Measurements from ENCODE around the gene GSK3A. TPM values are rescaled to one million over a fixed set of nuclear protein-coding genes. Genes with fewer than 3 reads are reported as not detected.

Gene GSK3A
- total RNA-seq, 4 donors from 2014 or later = 31.4 to 44.1 (median 41.0) TPM

DNA sequence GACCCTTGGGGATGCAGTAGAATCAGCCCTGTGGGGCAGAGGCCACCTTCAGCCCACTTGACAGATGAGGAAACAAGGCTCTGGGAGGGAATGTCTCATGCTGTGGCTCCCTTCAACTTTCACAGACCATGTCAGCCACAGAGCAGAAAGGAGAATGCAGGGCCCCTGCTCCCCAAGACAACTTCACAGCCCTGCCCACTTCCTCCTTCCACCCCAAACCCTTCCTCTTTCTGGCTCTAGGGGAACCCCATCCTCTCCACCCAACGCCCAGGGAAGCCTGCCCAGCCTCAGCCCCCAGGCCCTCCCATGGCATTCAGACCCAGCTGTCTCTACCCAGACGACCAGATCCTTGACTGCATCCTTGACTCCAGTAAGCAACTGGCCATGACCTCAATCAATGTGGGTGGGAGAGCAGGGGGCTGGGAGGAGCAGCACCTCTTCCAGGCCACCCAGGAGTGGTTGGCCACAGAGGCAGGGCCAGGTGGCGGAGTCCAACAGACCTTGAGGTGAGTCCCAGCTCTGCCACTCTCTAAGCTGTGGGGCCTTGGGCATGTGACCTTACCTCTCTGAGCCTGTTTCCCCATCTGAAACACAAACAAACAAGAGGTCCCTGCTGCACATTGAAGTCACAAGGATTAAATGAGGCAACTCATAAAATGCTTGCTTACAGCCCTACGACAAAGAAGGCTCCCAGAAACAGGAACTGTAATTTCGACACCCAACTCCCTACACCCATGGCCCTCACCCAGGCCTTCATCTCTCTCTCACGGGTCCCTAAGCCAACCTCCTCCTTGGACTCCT is 40.7 kb downstream of the GSK3A start:
- peak overlapping the region; percentile 59 to 93 (median 83) for H3K27ac ChIP-seq

DNA sequence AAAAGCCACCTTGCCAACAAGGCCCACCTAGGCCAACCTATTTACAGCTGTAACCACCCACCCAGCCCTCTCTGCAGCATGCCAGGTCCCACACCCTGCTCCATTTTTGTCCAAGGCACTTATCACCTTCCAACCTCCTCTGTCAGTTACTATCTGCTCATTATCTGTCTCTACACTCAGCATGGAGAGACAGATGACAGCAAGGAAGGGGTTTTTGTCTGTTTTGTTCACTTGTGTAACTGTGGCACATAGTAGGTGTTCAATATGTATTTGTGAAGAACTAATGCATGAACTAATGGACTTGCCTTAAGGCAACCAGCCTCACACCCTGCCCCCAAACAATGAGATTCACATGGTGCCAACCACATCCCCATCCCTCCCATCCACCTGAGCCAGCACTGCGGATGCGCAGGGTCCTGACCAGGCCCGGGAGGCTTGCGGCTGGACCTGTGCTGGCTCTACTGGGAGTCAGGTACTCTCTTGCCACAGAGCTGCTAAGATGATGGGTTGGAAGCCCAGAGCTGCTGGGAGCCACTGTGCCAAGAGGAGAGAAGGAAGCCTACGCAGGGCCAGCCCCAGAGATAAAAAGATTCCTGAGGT is 42.2 kb downstream of the GSK3A start:
- Histone ChIP-seq H3K27ac (peak overlapping the region; percentile 66 to 93 (median 78)), H3K36me3 (peaks cover 0 to 82% (median 0%) of the 10 kb centered on the region in 3 donors), H3K9me3 (no peaks in the 10 kb centered on the region), H3K27me3 (no peaks in the 10 kb centered on the region), H3K4me3 (no peak overlapping the region), H3K4me1 (peaks cover 0 to 68% (median 39%) of the 10 kb centered on the region in 4 donors)
- TF ChIP-seq CTCF (IDR thresholded peaks at IDR 0.05) = no peak
- TF ChIP-seq POLR2A (IDR thresholded peaks at IDR 0.05) = no peak
- DNase-seq = no peak

More for the DNA sequence above, 40.7 kb downstream of the GSK3A start:
- H3K4me1 ChIP-seq = peaks cover 0 to 64% (median 38%) of the 10 kb centered on the region in 4 donors
- DNase-seq = peak in 2 of 3 donors; percentile 80 to 86
- peak overlapping the region in 1 of 4 donors; percentile 3 for H3K4me3 ChIP-seq
- no peak for TF ChIP-seq POLR2A (IDR thresholded peaks at IDR 0.05)
- no peak for TF ChIP-seq CTCF (IDR thresholded peaks at IDR 0.05)
- no peaks in the 10 kb centered on the region for H3K27me3 ChIP-seq
- H3K36me3 ChIP-seq = peaks cover 0 to 89% (median 0%) of the 10 kb centered on the region in 3 donors
- H3K9me3 ChIP-seq = no peaks in the 10 kb centered on the region

DNA sequence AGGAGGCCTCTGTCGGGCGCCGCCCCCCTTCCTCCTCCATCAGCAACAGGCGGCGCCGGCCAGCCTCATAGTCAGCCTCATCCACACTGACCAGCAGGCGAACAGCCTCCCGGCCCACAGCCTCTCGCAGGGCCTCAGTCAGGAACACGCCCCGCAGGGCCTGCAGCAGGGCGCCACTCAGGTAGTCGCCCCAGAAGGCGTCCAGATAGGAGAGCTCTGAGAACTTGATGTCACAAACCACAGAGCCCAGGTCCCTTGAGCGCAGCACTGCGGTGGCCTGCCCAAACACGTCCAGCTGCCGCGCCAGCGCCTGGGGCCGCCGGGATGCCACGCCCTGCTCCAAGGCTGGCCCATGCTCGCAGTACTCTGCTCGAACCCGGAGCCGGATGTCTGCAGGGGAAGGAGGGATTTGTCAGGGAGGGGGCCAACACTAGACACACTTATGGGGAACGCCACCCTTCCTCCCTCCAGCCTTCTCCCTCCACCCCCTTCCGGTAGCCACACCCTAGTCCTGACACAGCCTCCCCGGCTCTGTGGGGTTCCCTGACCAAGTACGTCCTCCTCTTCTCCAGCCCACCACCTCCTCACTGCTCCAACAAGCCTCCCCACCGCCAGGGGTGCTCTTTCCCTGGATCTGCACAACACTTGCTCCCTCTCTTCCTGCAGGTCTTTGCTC is 42.8 kb downstream of the GSK3A start:
- Histone ChIP-seq H3K9me3 (no peaks in the 10 kb centered on the region), H3K36me3 (peaks cover 0 to 76% (median 0%) of the 10 kb centered on the region in 3 donors), H3K27ac (peak overlapping the region; percentile 66 to 93 (median 78)), H3K4me3 (peak overlapping the region; percentile 16 to 41 (median 20)), H3K27me3 (no peaks in the 10 kb centered on the region), H3K4me1 (peaks cover 0 to 68% (median 39%) of the 10 kb centered on the region in 4 donors)
- peak in 3 of 6 experiments; percentile 6 to 18 (median 8) for TF ChIP-seq CTCF (IDR thresholded peaks at IDR 0.05)
- TF ChIP-seq POLR2A (IDR thresholded peaks at IDR 0.05) = no peak
- peak in 2 of 3 donors; percentile 74 to 77 for DNase-seq

DNA sequence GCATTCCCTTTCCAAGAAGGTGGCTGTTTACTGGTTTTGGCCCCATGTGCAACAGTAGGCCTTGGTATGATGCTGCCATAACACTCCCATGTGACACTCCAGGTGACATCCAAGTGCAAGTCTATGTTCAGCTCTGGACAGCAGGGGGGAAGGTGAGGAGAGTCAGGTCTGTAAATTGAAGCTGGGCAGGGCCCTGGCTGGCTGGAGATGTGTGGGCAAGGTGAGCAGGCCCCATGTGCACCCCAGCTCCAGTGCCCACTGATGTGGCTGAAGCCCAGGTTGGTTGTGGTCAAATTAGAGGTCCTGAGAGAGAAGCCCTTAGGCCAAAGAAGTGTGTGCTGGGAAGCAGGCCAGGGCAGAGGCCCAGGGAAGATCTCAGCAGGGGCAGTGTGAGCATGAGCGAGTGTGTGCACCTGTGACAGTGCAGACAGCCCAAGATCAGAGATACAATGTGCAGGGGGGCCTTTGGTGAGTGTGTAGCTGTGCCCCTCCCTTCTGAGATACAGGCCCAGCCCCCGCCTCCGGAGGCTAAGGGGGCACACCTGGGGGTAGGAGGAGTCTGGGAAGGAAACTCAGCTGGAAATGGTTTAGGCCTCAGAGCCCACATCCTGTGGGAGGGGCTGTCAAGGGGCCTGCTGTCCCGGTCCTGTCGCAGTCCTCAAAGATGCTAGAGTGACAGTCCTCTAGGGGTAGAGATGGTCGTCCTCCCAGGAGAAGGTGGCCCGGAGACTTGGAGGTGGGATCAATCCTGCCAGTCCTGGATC is 43.5 kb downstream of the GSK3A start:
- no peaks in the 10 kb centered on the region for H3K9me3 ChIP-seq
- H3K36me3 ChIP-seq = peaks cover 0 to 68% (median 0%) of the 10 kb centered on the region in 3 donors
- TF ChIP-seq CTCF (IDR thresholded peaks at IDR 0.05) (no peak), POLR2A (IDR thresholded peaks at IDR 0.05) (no peak)
- DNase-seq = peak in 2 of 3 donors; percentile 92 to 93
- peaks cover 0 to 64% (median 41%) of the 10 kb centered on the region in 4 donors for H3K4me1 ChIP-seq
- H3K27me3 ChIP-seq = no peaks in the 10 kb centered on the region
- peak overlapping the region; percentile 66 to 93 (median 78) for H3K27ac ChIP-seq
- H3K4me3 ChIP-seq = peak overlapping the region; percentile 16 to 41 (median 20)

DNA sequence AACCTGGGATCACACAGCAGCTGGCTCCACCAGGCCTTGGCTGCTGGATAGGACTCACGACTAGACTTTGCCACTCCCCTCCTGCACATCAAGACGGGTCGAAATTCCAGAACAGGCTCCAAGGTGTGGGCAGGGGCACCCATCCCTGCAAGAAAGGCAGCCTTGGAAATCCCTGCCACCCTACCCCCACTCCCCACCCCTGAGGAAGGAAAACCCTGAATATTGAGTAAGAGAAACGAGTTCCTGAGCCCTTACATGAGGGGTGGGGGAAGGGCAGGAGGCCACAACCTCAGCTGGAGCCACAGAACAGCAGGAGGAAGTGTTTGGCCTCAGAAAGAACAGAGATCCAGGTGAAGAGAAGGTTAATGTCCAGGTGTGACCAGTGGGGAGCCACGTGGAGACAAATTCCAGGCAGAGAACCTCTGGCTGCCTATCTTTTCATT is 45.0 kb downstream of the GSK3A start:
- no peak for TF ChIP-seq CTCF (IDR thresholded peaks at IDR 0.05)
- TF ChIP-seq POLR2A (IDR thresholded peaks at IDR 0.05) = no peak
- H3K9me3 ChIP-seq = no peaks in the 10 kb centered on the region
- H3K4me3 ChIP-seq = no peak overlapping the region
- no peaks in the 10 kb centered on the region for H3K27me3 ChIP-seq
- H3K36me3 ChIP-seq = peaks cover 0 to 54% (median 0%) of the 10 kb centered on the region in 3 donors
- peak in 2 of 3 donors; percentile 48 to 67 for DNase-seq
- peaks cover 0 to 53% (median 41%) of the 10 kb centered on the region in 4 donors for H3K4me1 ChIP-seq
- H3K27ac ChIP-seq = peak overlapping the region in 3 of 4 donors; percentile 7 to 64 (median 55)

Data from Peyer's patch (tissue), 4 donors.